SJCRH30 (cell line): ENCODE data around the gene MRNIP. TPM values are rescaled to one million over a fixed set of nuclear protein-coding genes. Genes with fewer than 3 reads are reported as not detected.

Experiments
- DNase-seq, 2 experiments: peaks; one replicate each; pipeline ENCODE4 v3.0.0-alpha.2; 2015 to 2020
- H3K27ac ChIP-seq: fragments of 250-450 bp; sonication (Bioruptor Pico); 2 replicates; pipeline ENCODE4 v1.5.1; 2020; ENCODE audit warnings: mild to moderate bottlenecking, moderate library complexity
- H3K27me3 ChIP-seq: fragments of 250-450 bp; sonication (Bioruptor Pico); 2 replicates; pipeline ENCODE4 v1.5.1; 2020; ENCODE audit warnings: mild to moderate bottlenecking, moderate library complexity
- H3K36me3 ChIP-seq: fragments of 250-450 bp; sonication (Bioruptor Pico); 2 replicates; pipeline ENCODE4 v1.5.1; 2020; ENCODE audit warnings: mild to moderate bottlenecking, moderate library complexity
- H3K4me1 ChIP-seq: fragments of 250-450 bp; sonication (Bioruptor Pico); 2 replicates; pipeline ENCODE4 v1.5.1; 2020; ENCODE audit warnings: mild to moderate bottlenecking, moderate library complexity
- H3K4me3 ChIP-seq: fragments of 250-450 bp; sonication (Bioruptor Pico); 2 replicates; pipeline ENCODE4 v1.5.1; 2020; ENCODE audit warnings: mild to moderate bottlenecking, moderate library complexity
- H3K9me3 ChIP-seq: fragments of 250-450 bp; sonication (Bioruptor Pico); replicated peaks from 2 replicates; pipeline ENCODE4 v1.5.1; 2020; ENCODE audit warnings: mild to moderate bottlenecking, moderate library complexity
- total RNA-seq: library from RNA; depleted of rRNA; stranded (reverse); fragments of >200 nt; shearing (Covaris generic); gene quantifications from 2 replicates; pipeline ENCODE4 v1.2.3, GENCODE V29; 2014

MRNIP gene
- total RNA-seq, 1 experiment from 2014 or later = 15.3 TPM

- H3K27ac ChIP-seq = no peak overlapping the region
- no peaks in the 10 kb centered on the region for H3K27me3 ChIP-seq
- no peaks in the 10 kb centered on the region for H3K4me1 ChIP-seq
- no peaks in the 10 kb centered on the region; the same call in 1 of the 2 replicates for H3K9me3 ChIP-seq
- no peak overlapping the region for H3K4me3 ChIP-seq
- DNase-seq = no peak
- peaks cover 72% of the 10 kb centered on the region for H3K36me3 ChIP-seq
These were observed 27.7 kb downstream of the MRNIP start for GRCh38 chr5:179830818-179831468.

GRCh38 chr5:179829732-179830435, 28.7 kb downstream of the MRNIP start:
- no peak for DNase-seq
- H3K27me3 ChIP-seq = no peaks in the 10 kb centered on the region
- no peaks in the 10 kb centered on the region; the same call in 1 of the 2 replicates for H3K9me3 ChIP-seq
- no peaks in the 10 kb centered on the region for H3K4me1 ChIP-seq
- peaks cover 81% of the 10 kb centered on the region for H3K36me3 ChIP-seq
- no peak overlapping the region for H3K4me3 ChIP-seq
- H3K27ac ChIP-seq = no peak overlapping the region

DNA sequence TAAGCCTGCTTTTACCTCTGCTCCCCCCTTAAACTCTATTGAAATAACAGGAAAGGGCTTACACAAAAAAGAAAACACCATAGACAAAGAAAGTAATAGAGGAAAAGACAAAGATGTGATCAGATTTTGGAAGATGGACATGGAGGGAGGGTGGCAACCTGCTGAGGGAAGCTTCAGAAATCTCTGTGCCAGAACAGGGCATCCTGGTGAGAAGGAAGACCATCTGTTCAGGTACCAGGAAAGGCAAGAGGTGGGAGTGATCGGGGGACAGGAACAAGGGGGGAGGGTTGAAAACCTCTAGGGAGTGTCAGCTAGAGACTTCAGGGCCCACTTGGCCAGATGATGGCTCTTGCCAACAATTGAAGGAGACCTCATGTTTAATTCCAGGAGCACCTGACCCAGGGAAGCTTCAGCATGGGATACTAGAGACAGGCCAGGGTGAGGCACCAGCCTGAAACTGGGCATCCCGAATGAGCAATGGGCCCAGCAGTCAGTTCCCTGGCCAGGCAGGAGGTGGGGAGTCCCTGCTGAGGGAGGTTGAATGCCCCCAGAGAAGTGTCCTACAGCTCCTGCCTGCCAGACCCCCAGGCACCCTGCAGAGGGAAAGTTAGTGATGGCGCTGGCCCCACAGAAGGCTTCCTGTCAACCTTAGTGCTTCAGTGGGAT, 29.7 kb downstream of the MRNIP start:
- no peaks in the 10 kb centered on the region; the same call in 1 of the 2 replicates for H3K9me3 ChIP-seq
- H3K4me1 ChIP-seq = no peaks in the 10 kb centered on the region
- DNase-seq = no peak
- peaks cover 89% of the 10 kb centered on the region for H3K36me3 ChIP-seq
- no peak overlapping the region for H3K4me3 ChIP-seq
- no peak overlapping the region for H3K27ac ChIP-seq
- H3K27me3 ChIP-seq = no peaks in the 10 kb centered on the region

GRCh38 chr5:179827680-179828079, 30.9 kb downstream of the MRNIP start:
- no peak overlapping the region for H3K27ac ChIP-seq

GRCh38 chr5:179825655-179826182, 32.9 kb downstream of the MRNIP start:
- H3K27ac ChIP-seq = no peak overlapping the region
- H3K36me3 ChIP-seq = peaks cover 63% of the 10 kb centered on the region
- H3K27me3 ChIP-seq = no peaks in the 10 kb centered on the region
- H3K9me3 ChIP-seq = no peaks in the 10 kb centered on the region; the same call in 1 of the 2 replicates
- H3K4me3 ChIP-seq = no peak overlapping the region
- peaks cover 7% of the 10 kb centered on the region for H3K4me1 ChIP-seq
- no peak for DNase-seq

More at GRCh38 chr5:179827680-179828079, 30.9 kb downstream of the MRNIP start:
- Histone ChIP-seq H3K9me3 (no peaks in the 10 kb centered on the region; the same call in 1 of the 2 replicates), H3K27me3 (no peaks in the 10 kb centered on the region), H3K4me1 (no peaks in the 10 kb centered on the region), H3K4me3 (no peak overlapping the region), H3K36me3 (peaks cover 81% of the 10 kb centered on the region)
- no peak for DNase-seq

GRCh38 chr5:179824745-179825112, 33.9 kb downstream of the MRNIP start:
- Histone ChIP-seq H3K27ac (no peak overlapping the region), H3K36me3 (peaks cover 53% of the 10 kb centered on the region), H3K4me3 (no peak overlapping the region), H3K4me1 (peaks cover 14% of the 10 kb centered on the region), H3K27me3 (no peaks in the 10 kb centered on the region), H3K9me3 (no peaks in the 10 kb centered on the region)
- DNase-seq = no peak

GRCh38 chr5:179823937-179824744, 34.5 kb downstream of the MRNIP start:
- Histone ChIP-seq H3K27me3 (no peaks in the 10 kb centered on the region), H3K36me3 (peaks cover 49% of the 10 kb centered on the region), H3K4me3 (no peak overlapping the region), H3K4me1 (peaks cover 17% of the 10 kb centered on the region), H3K9me3 (no peaks in the 10 kb centered on the region), H3K27ac (no peak overlapping the region)
- DNase-seq = no peak

GRCh38 chr5:179822444-179822990, 36.1 kb downstream of the MRNIP start:
- no peak overlapping the region for H3K27ac ChIP-seq
- no peaks in the 10 kb centered on the region for H3K27me3 ChIP-seq
- no peak overlapping the region for H3K4me3 ChIP-seq
- no peaks in the 10 kb centered on the region for H3K9me3 ChIP-seq
- DNase-seq = no peak
- H3K4me1 ChIP-seq = peaks cover 25% of the 10 kb centered on the region
- peaks cover 35% of the 10 kb centered on the region for H3K36me3 ChIP-seq

- Histone ChIP-seq H3K27me3 (no peaks in the 10 kb centered on the region), H3K36me3 (peaks cover 32% of the 10 kb centered on the region), H3K4me1 (peaks cover 25% of the 10 kb centered on the region), H3K4me3 (peak overlapping the region; percentile 95), H3K9me3 (no peaks in the 10 kb centered on the region), H3K27ac (no peak overlapping the region)
- no peak for DNase-seq
These were observed 36.6 kb downstream of the MRNIP start for GRCh38 chr5:179822059-179822432.

GRCh38 chr5:179821298-179822058, 37.1 kb downstream of the MRNIP start:
- no peaks in the 10 kb centered on the region for H3K9me3 ChIP-seq
- peak overlapping the region; percentile 96 for H3K27ac ChIP-seq
- no peaks in the 10 kb centered on the region for H3K27me3 ChIP-seq
- peak; percentile 93 to 94 for DNase-seq
- H3K4me3 ChIP-seq = peak overlapping the region; percentile 95
- H3K36me3 ChIP-seq = peaks cover 26% of the 10 kb centered on the region
- H3K4me1 ChIP-seq = peaks cover 25% of the 10 kb centered on the region

DNA sequence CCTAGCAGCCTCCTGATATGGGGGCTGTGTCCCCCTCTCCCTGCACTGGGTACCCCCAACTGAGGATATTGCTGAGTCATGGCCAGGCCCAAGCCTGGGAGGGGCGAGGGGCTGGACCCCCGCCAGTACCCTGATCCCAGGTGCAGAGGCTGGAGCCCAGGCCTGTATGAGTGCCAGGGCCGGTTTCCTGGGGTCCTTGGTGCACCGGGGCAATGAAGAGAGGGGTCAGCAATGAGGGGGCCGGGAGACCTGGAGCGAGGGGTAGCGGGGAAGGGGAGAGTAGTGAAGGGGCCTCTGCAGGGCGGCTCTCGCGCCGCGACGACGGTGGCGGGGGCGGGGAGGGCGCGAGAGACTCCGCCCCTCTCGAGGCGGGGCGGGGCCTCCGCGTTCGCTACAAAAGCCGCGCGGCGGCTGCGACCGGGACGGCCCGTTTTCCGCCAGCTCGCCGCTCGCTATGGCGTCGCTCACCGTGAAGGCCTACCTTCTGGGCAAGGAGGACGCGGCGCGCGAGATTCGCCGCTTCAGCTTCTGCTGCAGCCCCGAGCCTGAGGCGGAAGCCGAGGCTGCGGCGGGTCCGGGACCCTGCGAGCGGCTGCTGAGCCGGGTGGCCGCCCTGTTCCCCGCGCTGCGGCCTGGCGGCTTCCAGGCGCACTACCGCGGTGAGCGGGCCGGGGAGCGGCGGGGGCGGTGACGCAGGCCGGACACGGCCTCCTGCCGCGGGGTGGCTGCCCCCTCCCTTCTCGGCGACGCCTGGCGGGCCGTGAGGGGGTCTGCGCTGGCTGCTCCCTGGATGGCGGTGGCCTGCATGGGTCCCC, 37.9 kb downstream of the MRNIP start, which contains the start of gene SQSTM1:
Gene SQSTM1, plus strand, starts transcription at position 423 of the 815 bp plus-strand sequence. Its CDS starts 32 bp downstream, at position 455.
- Histone ChIP-seq H3K27ac (peak within 1 kb of the TSS; percentile 96), H3K27me3 (no peaks in the 10 kb centered on the region), H3K4me3 (peak within 1 kb of the TSS; percentile 95), H3K9me3 (no peaks in the 10 kb centered on the region), H3K36me3 (peaks cover 20% of the 10 kb centered on the region), H3K4me1 (peaks cover 25% of the 10 kb centered on the region)
- peak; percentile 72 to 82 for DNase-seq

DNA sequence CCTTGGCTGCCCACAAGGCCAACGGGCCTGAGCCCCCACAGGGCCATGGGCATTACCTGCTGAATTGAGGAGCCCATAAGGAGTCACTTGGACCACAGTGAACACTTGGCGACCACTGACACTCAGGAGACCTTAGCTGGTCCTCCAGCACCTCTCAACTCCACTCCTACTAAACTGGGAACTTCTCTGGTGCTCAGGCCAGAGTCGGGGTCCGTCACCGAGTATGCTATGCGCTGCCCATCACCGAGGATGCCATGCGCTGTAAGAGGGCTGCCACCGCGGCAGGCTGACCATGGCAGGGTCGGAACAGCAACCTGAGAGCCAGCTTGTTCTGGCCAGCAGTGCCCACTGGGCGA, 38.5 kb downstream of the MRNIP start:
- peak overlapping the region; percentile 96 for H3K27ac ChIP-seq
- H3K27me3 ChIP-seq = no peaks in the 10 kb centered on the region
- no peaks in the 10 kb centered on the region for H3K9me3 ChIP-seq
- H3K4me3 ChIP-seq = peak overlapping the region; percentile 95
- H3K36me3 ChIP-seq = peaks cover 14% of the 10 kb centered on the region
- no peak for DNase-seq
- H3K4me1 ChIP-seq = peaks cover 25% of the 10 kb centered on the region
